Measurements from ENCODE around the gene SPATA31C1.

DNA sequence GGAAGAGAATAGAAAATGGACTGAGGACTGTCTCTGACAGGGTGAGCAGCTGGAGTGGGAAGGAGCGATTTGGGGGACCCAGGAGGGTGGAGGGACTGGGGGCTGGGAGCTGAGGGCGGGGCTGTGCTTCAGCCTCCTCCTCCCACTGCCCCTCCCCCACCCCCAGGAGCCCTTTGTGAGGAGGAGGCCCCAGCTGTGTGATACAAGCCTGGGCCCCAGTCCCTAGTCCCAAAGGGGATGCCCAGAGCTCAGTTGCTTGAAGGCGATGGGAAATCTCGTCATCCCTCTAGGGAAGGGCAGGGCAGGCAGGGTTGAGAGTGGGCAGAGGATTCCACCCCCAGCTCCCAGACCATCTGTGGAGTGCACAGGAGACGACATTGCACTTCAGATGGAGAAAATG lies 35.1 kb upstream of the SPATA31C1 start, which contains the start of gene SPATA31E1:
- TF ChIP-seq, protein P1, sequence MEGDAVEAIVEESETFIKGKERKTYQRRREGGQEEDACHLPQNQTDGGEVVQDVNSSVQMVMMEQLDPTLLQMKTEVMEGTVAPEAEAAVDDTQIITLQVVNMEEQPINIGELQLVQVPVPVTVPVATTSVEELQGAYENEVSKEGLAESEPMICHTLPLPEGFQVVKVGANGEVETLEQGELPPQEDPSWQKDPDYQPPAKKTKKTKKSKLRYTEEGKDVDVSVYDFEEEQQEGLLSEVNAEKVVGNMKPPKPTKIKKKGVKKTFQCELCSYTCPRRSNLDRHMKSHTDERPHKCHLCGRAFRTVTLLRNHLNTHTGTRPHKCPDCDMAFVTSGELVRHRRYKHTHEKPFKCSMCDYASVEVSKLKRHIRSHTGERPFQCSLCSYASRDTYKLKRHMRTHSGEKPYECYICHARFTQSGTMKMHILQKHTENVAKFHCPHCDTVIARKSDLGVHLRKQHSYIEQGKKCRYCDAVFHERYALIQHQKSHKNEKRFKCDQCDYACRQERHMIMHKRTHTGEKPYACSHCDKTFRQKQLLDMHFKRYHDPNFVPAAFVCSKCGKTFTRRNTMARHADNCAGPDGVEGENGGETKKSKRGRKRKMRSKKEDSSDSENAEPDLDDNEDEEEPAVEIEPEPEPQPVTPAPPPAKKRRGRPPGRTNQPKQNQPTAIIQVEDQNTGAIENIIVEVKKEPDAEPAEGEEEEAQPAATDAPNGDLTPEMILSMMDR (IDR thresholded peaks at IDR 0.05) = no peak
- TF ChIP-seq POLR2A (IDR thresholded peaks at IDR 0.05) = no peak

Data from body of pancreas (tissue), 4 donors.